ENCODE data around the gene GPX2.

GPX2 gene

GRCh38 chr14:64927031-64927430 is 15.5 kb downstream of the GPX2 start:
- no peaks in the 10 kb centered on the region for H3K4me1 ChIP-seq (ENCODE audit: control insufficient read depth, insufficient read depth, low read length, unreplicated experiment)
- peaks cover 16% of the 10 kb centered on the region for H3K79me2 ChIP-seq (ENCODE audit: control insufficient read depth, insufficient read depth, low read length, unreplicated experiment)
- peaks cover 38% of the 10 kb centered on the region for H3K36me3 ChIP-seq (ENCODE audit: insufficient read depth, low read length)
- no peak overlapping the region for H3K4me3 ChIP-seq (ENCODE audit: low read depth, low read length)
- no peaks in the 10 kb centered on the region for H3K27me3 ChIP-seq (ENCODE audit: insufficient read depth, low read length)
- no peak overlapping the region for H2AFZ ChIP-seq (ENCODE audit: low read length, unreplicated experiment)
- H3K27ac ChIP-seq (ENCODE audit: low read depth, low read length) = no peak overlapping the region

- H3K36me3 ChIP-seq (ENCODE audit: insufficient read depth, low read length) = peaks cover 35% of the 10 kb centered on the region
- no peak overlapping the region for H3K4me3 ChIP-seq (ENCODE audit: low read depth, low read length)
- no peak overlapping the region for H3K27ac ChIP-seq (ENCODE audit: low read depth, low read length)
- H2AFZ ChIP-seq (ENCODE audit: low read length, unreplicated experiment) = no peak overlapping the region
- peaks cover 22% of the 10 kb centered on the region for H3K79me2 ChIP-seq (ENCODE audit: control insufficient read depth, insufficient read depth, low read length, unreplicated experiment)
- H3K4me1 ChIP-seq (ENCODE audit: control insufficient read depth, insufficient read depth, low read length, unreplicated experiment) = peaks cover 1% of the 10 kb centered on the region
- no peaks in the 10 kb centered on the region for H3K27me3 ChIP-seq (ENCODE audit: insufficient read depth, low read length)
These were observed 16.0 kb downstream of the GPX2 start for GRCh38 chr14:64926398-64926995.

DNA sequence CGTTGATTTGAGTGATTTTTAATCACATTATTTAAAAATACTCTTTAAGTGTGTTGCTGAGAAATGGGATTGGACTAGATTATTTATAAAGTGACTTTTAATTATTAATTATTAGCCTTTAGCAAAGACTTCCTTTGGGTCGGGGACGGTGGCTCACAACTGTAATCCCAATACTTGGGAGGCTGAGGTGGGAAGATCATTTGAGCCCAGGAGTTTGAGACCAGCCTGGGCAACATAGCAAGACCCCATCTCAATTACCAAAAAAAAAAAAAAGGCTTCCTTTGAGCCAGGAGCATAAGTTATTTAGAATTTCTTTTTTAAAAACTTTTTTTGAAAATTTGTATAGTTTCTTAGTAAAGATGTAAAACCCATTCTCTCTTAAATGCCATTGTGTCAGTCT is 19.5 kb downstream of the GPX2 start:
- no peak overlapping the region for H3K4me3 ChIP-seq (ENCODE audit: low read depth, low read length)
- H2AFZ ChIP-seq (ENCODE audit: low read length, unreplicated experiment) = no peak overlapping the region
- H3K27me3 ChIP-seq (ENCODE audit: insufficient read depth, low read length) = no peaks in the 10 kb centered on the region
- H3K36me3 ChIP-seq (ENCODE audit: insufficient read depth, low read length) = peaks cover 27% of the 10 kb centered on the region
- no peak overlapping the region for H3K27ac ChIP-seq (ENCODE audit: low read depth, low read length)
- H3K4me1 ChIP-seq (ENCODE audit: control insufficient read depth, insufficient read depth, low read length, unreplicated experiment) = peaks cover 29% of the 10 kb centered on the region
- peaks cover 46% of the 10 kb centered on the region for H3K79me2 ChIP-seq (ENCODE audit: control insufficient read depth, insufficient read depth, low read length, unreplicated experiment)

- no peak overlapping the region for H2AFZ ChIP-seq (ENCODE audit: low read length, unreplicated experiment)
- H3K36me3 ChIP-seq (ENCODE audit: insufficient read depth, low read length) = peaks cover 16% of the 10 kb centered on the region
- H3K27me3 ChIP-seq (ENCODE audit: insufficient read depth, low read length) = no peaks in the 10 kb centered on the region
- no peak overlapping the region for H3K4me3 ChIP-seq (ENCODE audit: low read depth, low read length)
- H3K4me1 ChIP-seq (ENCODE audit: control insufficient read depth, insufficient read depth, low read length, unreplicated experiment) = peaks cover 44% of the 10 kb centered on the region
- H3K79me2 ChIP-seq (ENCODE audit: control insufficient read depth, insufficient read depth, low read length, unreplicated experiment) = peaks cover 70% of the 10 kb centered on the region
- H3K27ac ChIP-seq (ENCODE audit: low read depth, low read length) = no peak overlapping the region
These were observed 22.1 kb downstream of the GPX2 start for GRCh38 chr14:64920465-64920864.

GRCh38 chr14:64919618-64920017 is 22.9 kb downstream of the GPX2 start:
- peaks cover 78% of the 10 kb centered on the region for H3K79me2 ChIP-seq (ENCODE audit: control insufficient read depth, insufficient read depth, low read length, unreplicated experiment)
- H3K4me3 ChIP-seq (ENCODE audit: low read depth, low read length) = no peak overlapping the region
- H3K36me3 ChIP-seq (ENCODE audit: insufficient read depth, low read length) = peaks cover 12% of the 10 kb centered on the region
- H3K4me1 ChIP-seq (ENCODE audit: control insufficient read depth, insufficient read depth, low read length, unreplicated experiment) = peaks cover 49% of the 10 kb centered on the region
- no peaks in the 10 kb centered on the region for H3K27me3 ChIP-seq (ENCODE audit: insufficient read depth, low read length)
- no peak overlapping the region for H2AFZ ChIP-seq (ENCODE audit: low read length, unreplicated experiment)
- H3K27ac ChIP-seq (ENCODE audit: low read depth, low read length) = peak overlapping the region; percentile 31

- Histone ChIP-seq H2AFZ (ENCODE audit: low read length, unreplicated experiment) (no peak overlapping the region), H3K27me3 (ENCODE audit: insufficient read depth, low read length) (no peaks in the 10 kb centered on the region), H3K4me3 (ENCODE audit: low read depth, low read length) (no peak overlapping the region), H3K79me2 (ENCODE audit: control insufficient read depth, insufficient read depth, low read length, unreplicated experiment) (peaks cover 79% of the 10 kb centered on the region), H3K27ac (ENCODE audit: low read depth, low read length) (peak overlapping the region; percentile 31), H3K36me3 (ENCODE audit: insufficient read depth, low read length) (peaks cover 10% of the 10 kb centered on the region), H3K4me1 (ENCODE audit: control insufficient read depth, insufficient read depth, low read length, unreplicated experiment) (peaks cover 49% of the 10 kb centered on the region)
These were observed 23.3 kb downstream of the GPX2 start for GRCh38 chr14:64919215-64919614.

GRCh38 chr14:64918216-64918615 is 24.3 kb downstream of the GPX2 start:
- Histone ChIP-seq H3K79me2 (ENCODE audit: control insufficient read depth, insufficient read depth, low read length, unreplicated experiment) (peaks cover 75% of the 10 kb centered on the region), H3K4me3 (ENCODE audit: low read depth, low read length) (0 out of 2 replicates have a peak overlapping the region, but pooled peaks have one; percentile 0), H3K36me3 (ENCODE audit: insufficient read depth, low read length) (peaks cover 4% of the 10 kb centered on the region; the same call in 1 of the 2 replicates), H2AFZ (ENCODE audit: low read length, unreplicated experiment) (no peak overlapping the region), H3K27ac (ENCODE audit: low read depth, low read length) (peak overlapping the region; percentile 31), H3K4me1 (ENCODE audit: control insufficient read depth, insufficient read depth, low read length, unreplicated experiment) (peaks cover 49% of the 10 kb centered on the region), H3K27me3 (ENCODE audit: insufficient read depth, low read length) (no peaks in the 10 kb centered on the region)

- H3K36me3 ChIP-seq (ENCODE audit: insufficient read depth, low read length) = peaks cover 4% of the 10 kb centered on the region; the same call in 1 of the 2 replicates
- peak overlapping the region; percentile 90 for H3K4me3 ChIP-seq (ENCODE audit: low read depth, low read length)
- peaks cover 60% of the 10 kb centered on the region for H3K79me2 ChIP-seq (ENCODE audit: control insufficient read depth, insufficient read depth, low read length, unreplicated experiment)
- no peak overlapping the region for H2AFZ ChIP-seq (ENCODE audit: low read length, unreplicated experiment)
- peaks cover 9% of the 10 kb centered on the region for H3K27me3 ChIP-seq (ENCODE audit: insufficient read depth, low read length)
- H3K27ac ChIP-seq (ENCODE audit: low read depth, low read length) = no peak overlapping the region
- peaks cover 46% of the 10 kb centered on the region for H3K4me1 ChIP-seq (ENCODE audit: control insufficient read depth, insufficient read depth, low read length, unreplicated experiment)
These were observed 26.7 kb downstream of the GPX2 start for GRCh38 chr14:64915797-64916196.

DNA sequence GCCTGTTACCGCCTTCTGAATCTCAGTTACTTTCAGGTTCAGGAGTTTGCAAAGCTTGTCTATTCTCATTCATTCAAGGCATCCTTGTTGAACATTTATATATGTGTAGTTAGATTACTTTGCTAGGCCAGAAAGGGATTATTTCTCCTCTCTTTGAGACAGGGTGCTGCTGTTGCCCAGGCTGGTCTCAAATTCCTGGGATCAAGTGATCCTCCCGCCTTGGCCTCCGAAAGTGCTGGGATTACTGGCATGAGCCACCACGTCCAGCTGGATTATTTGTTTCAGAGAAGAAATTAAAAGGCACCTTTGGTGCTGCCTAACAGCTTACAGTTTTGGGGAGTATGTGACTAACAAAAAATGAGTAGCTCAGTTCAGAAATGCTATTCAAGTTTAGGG is 27.5 kb downstream of the GPX2 start:
- Histone ChIP-seq H3K4me3 (ENCODE audit: low read depth, low read length) (peak overlapping the region; percentile 90), H3K4me1 (ENCODE audit: control insufficient read depth, insufficient read depth, low read length, unreplicated experiment) (peaks cover 39% of the 10 kb centered on the region), H3K36me3 (ENCODE audit: insufficient read depth, low read length) (peaks cover 4% of the 10 kb centered on the region; the same call in 1 of the 2 replicates), H2AFZ (ENCODE audit: low read length, unreplicated experiment) (peak overlapping the region; percentile 91), H3K79me2 (ENCODE audit: control insufficient read depth, insufficient read depth, low read length, unreplicated experiment) (peaks cover 54% of the 10 kb centered on the region), H3K27me3 (ENCODE audit: insufficient read depth, low read length) (peaks cover 9% of the 10 kb centered on the region), H3K27ac (ENCODE audit: low read depth, low read length) (peak overlapping the region; percentile 79)

GRCh38 chr14:64914237-64915028 is 28.1 kb downstream of the GPX2 start, which contains the start of gene CHURC1:
TSS of gene CHURC1 (plus strand) at chr14:64914455. CDS start at chr14:64914496, 41 bp downstream.
- peak within 1 kb of the TSS; percentile 79 for H3K27ac ChIP-seq (ENCODE audit: low read depth, low read length)
- H3K27me3 ChIP-seq (ENCODE audit: insufficient read depth, low read length) = peaks cover 14% of the 10 kb centered on the region
- peak within 1 kb of the TSS; percentile 90 for H3K4me3 ChIP-seq (ENCODE audit: low read depth, low read length)
- peaks cover 4% of the 10 kb centered on the region; the same call in 1 of the 2 replicates for H3K36me3 ChIP-seq (ENCODE audit: insufficient read depth, low read length)
- peaks cover 33% of the 10 kb centered on the region for H3K4me1 ChIP-seq (ENCODE audit: control insufficient read depth, insufficient read depth, low read length, unreplicated experiment)
- peak within 1 kb of the TSS; percentile 91 for H2AFZ ChIP-seq (ENCODE audit: low read length, unreplicated experiment)
- peaks cover 50% of the 10 kb centered on the region for H3K79me2 ChIP-seq (ENCODE audit: control insufficient read depth, insufficient read depth, low read length, unreplicated experiment)

Measured in ACC112 (cell line).